Trophoblast cell (in vitro differentiated cells and primary cell): ENCODE data around the gene TWIST2.

Experiments used
- DNase-seq, 2 donors: peaks; one replicate each; pipeline ENCODE4 v3.0.0-alpha.2; 2016
- H2AFZ ChIP-seq: 2 replicates; pipeline ENCODE4 v1.6.1; 2013; ENCODE audit warnings: low read length, moderate library complexity, mild to moderate bottlenecking; ENCODE audit not compliant: insufficient read depth, poor library complexity
- H2AK5ac ChIP-seq: 2 replicates; pipeline ENCODE4 v1.6.1; 2013; ENCODE audit warnings: mild to moderate bottlenecking, low read length
- H2BK120ac ChIP-seq: 2 replicates; pipeline ENCODE4 v1.6.1; 2013; ENCODE audit warnings: low read length, mild to moderate bottlenecking, moderate library complexity; ENCODE audit not compliant: insufficient read depth, poor library complexity
- H2BK12ac ChIP-seq: 2 replicates; pipeline ENCODE4 v1.6.1; 2013; ENCODE audit warnings: mild to moderate bottlenecking, low read length, moderate library complexity
- H2BK5ac ChIP-seq: 2 replicates; pipeline ENCODE4 v1.6.1; 2013; ENCODE audit warnings: low read length, low read depth, moderate library complexity, mild to moderate bottlenecking; ENCODE audit not compliant: poor library complexity
- H3K14ac ChIP-seq: 2 replicates; pipeline ENCODE4 v1.6.1; 2013; ENCODE audit warnings: mild to moderate bottlenecking, low read length
- H3K18ac ChIP-seq: 2 replicates; pipeline ENCODE4 v1.6.1; 2013; ENCODE audit warnings: mild to moderate bottlenecking, low read length
- H3K23ac ChIP-seq: 2 replicates; pipeline ENCODE4 v1.6.1; 2013; ENCODE audit warnings: low read length
- H3K27ac ChIP-seq: 2 replicates; pipeline ENCODE4 v1.5.1; 2013; ENCODE audit warnings: low read depth, mild to moderate bottlenecking, inconsistent platforms, low read length, moderate library complexity
- H3K27me3 ChIP-seq: 2 replicates; pipeline ENCODE4 v1.6.1; 2013; ENCODE audit warnings: inconsistent platforms, mild to moderate bottlenecking, low read length, moderate library complexity; ENCODE audit not compliant: insufficient read depth
- H3K36me3 ChIP-seq, 2 experiments: 1 replicate in 1 of 2; 2 replicates in 1 of 2; pipeline ENCODE4 v1.6.1; 2013; ENCODE audit warnings: low read length in 2 of 2, mild to moderate bottlenecking in 2 of 2, moderate library complexity in 1 of 2; ENCODE audit not compliant: insufficient read depth in 2 of 2, control insufficient read depth in 1 of 2
- H3K4ac ChIP-seq: 2 replicates; pipeline ENCODE4 v1.6.1; 2013; ENCODE audit warnings: low read depth, mild to moderate bottlenecking, low read length, moderate library complexity
- H3K4me1 ChIP-seq, 2 experiments: 1 replicate in 1 of 2; 2 replicates in 1 of 2; pipeline ENCODE4 v1.6.1; 2013; ENCODE audit warnings: low read length in 2 of 2, mild to moderate bottlenecking in 2 of 2, moderate library complexity in 1 of 2; ENCODE audit not compliant: insufficient read depth in 2 of 2, control insufficient read depth in 1 of 2
- H3K4me2 ChIP-seq: 2 replicates; pipeline ENCODE4 v1.6.1; 2013; ENCODE audit warnings: inconsistent platforms, mild to moderate bottlenecking, low read length, moderate library complexity
- H3K4me3 ChIP-seq: 2 replicates; pipeline ENCODE4 v1.5.1; 2013; ENCODE audit warnings: mild to moderate bottlenecking, low read depth, low read length, inconsistent platforms
- H3K79me1 ChIP-seq: one replicate; pipeline ENCODE4 v1.6.1; 2013; ENCODE audit warnings: low read length
- H3K79me2 ChIP-seq: 2 replicates; pipeline ENCODE4 v1.6.1; 2013; ENCODE audit warnings: low read length, mild to moderate bottlenecking; ENCODE audit not compliant: control insufficient read depth, insufficient read depth, poor library complexity
- H3K9ac ChIP-seq: 2 replicates; pipeline ENCODE4 v1.6.1; 2013; ENCODE audit warnings: mild to moderate bottlenecking, low read length
- H3K9me3 ChIP-seq: 2 replicates; pipeline ENCODE4 v1.6.1; 2013; ENCODE audit warnings: low read depth, mild to moderate bottlenecking, control low read depth, inconsistent platforms, low read length; ENCODE audit not compliant: insufficient read depth
- H4K12ac ChIP-seq: 2 replicates; pipeline ENCODE4 v1.6.1; 2013; ENCODE audit warnings: low read depth, mild to moderate bottlenecking, low read length, moderate library complexity
- H4K8ac ChIP-seq: 2 replicates; pipeline ENCODE4 v1.6.1; 2013; ENCODE audit warnings: low read depth, mild to moderate bottlenecking, low read length, moderate library complexity
- H4K91ac ChIP-seq: one replicate; pipeline ENCODE4 v1.6.1; 2013; ENCODE audit warnings: low read depth, mild to moderate bottlenecking, low read length, moderate library complexity
- WGBS: extraction: QIAGEN DNeasy Blood & Tissue Kit; methylation state at CpG from one replicate; pipeline ENCODE4 v1.1.7; 2013; ENCODE audit warnings: missing lambda C conversion rate; ENCODE audit not compliant: insufficient read length, insufficient coverage; ENCODE audit errors: extremely low coverage; 5-methylcytosine and 5-hydroxymethylcytosine counted together

Gene TWIST2

DNA sequence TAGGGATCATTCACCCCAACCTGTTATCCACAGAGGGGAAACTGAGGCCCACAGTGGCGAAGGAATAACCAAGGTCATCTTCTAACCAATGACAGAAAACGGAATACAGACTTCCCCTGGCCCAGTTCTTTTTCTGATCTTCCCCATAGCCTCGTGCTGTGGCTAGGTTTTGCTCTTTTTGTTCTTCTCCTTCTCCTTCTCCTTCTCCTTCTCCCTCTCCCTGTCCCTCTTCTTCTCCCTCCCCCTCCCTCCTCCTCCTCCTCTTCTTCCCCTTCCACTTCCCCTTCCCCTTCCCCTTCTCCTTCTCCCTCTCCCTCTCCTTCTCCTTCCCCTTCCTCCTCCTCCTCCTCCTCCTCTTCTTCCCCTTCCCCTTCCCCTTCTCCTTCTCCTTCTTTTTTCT, 12.9 kb upstream of the TWIST2 start:
- Histone ChIP-seq H4K8ac (no peak overlapping the region), H3K9me3 (peaks cover 7% of the 10 kb centered on the region), H2BK12ac (no peak overlapping the region), H3K79me1 (no peaks in the 10 kb centered on the region), H3K4me2 (no peak overlapping the region), H4K91ac (no peak overlapping the region), H3K4ac (no peak overlapping the region), H3K4me1 (no peaks in the 10 kb centered on the region), H2BK5ac (no peak overlapping the region), H3K79me2 (no peaks in the 10 kb centered on the region), H3K18ac (no peak overlapping the region), H3K23ac (no peak overlapping the region), H3K4me3 (no peak overlapping the region), H2AFZ (no peak overlapping the region), H3K36me3 (no peaks in the 10 kb centered on the region), H4K12ac (no peak overlapping the region), H3K9ac (no peak overlapping the region), H2AK5ac (no peak overlapping the region), H3K14ac (no peak overlapping the region), H3K27ac (no peak overlapping the region), H3K27me3 (no peaks in the 10 kb centered on the region), H2BK120ac (no peak overlapping the region)
- no CpG with 5 or more reads among the region's 3 CpGs for WGBS
- DNase-seq: no peak

DNA sequence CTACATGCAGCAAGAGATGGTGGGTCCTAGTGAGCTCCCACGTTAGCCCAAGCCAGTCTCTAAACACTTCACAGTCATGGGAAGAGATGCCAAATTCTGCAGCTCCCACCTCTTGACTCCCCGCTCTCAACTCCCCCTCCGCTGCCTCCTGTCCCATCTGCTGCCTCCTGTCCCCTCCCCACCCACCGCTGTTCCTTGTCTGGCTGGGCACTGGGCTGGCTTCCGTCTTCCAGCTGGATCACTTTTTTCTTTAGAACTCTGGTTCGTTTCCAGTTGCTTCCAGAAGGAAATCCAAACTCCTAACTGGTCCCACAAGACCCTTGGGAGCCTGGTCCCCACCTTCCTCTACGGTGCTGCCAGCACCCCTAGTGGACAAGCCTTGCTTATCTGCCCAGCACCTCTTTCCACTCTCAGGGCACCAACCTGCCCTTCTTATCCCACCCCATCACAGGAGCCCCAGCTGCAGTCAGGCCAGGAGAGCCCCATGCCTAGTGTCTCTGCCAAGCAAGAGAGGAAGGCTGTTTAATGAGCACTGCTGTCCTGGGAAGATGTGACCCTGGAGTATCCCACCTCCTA, 12.1 kb upstream of the TWIST2 start:
- Histone ChIP-seq H4K8ac (no peak overlapping the region), H3K18ac (no peak overlapping the region), H2AK5ac (no peak overlapping the region), H2BK5ac (no peak overlapping the region), H3K9me3 (peaks cover 7% of the 10 kb centered on the region), H3K27me3 (no peaks in the 10 kb centered on the region), H3K9ac (no peak overlapping the region), H3K4me1 (no peaks in the 10 kb centered on the region), H4K91ac (no peak overlapping the region), H3K79me1 (no peaks in the 10 kb centered on the region), H3K14ac (no peak overlapping the region), H2BK120ac (no peak overlapping the region), H3K4me2 (no peak overlapping the region), H3K27ac (no peak overlapping the region), H3K36me3 (no peaks in the 10 kb centered on the region), H4K12ac (no peak overlapping the region), H2BK12ac (no peak overlapping the region), H3K23ac (no peak overlapping the region), H3K4ac (no peak overlapping the region), H3K79me2 (no peaks in the 10 kb centered on the region), H3K4me3 (no peak overlapping the region), H2AFZ (no peak overlapping the region)
- no peak for DNase-seq
- no CpG with 5 or more reads among the region's 7 CpGs for WGBS

GRCh38 chr2:238838786-238839327, 9.0 kb upstream of the TWIST2 start:
- no peak overlapping the region for H3K23ac ChIP-seq

GRCh38 chr2:238839428-238839827, 8.5 kb upstream of the TWIST2 start:
- DNase-seq: no peak
- WGBS: no CpG with 5 or more reads among the region's 2 CpGs
- Histone ChIP-seq H3K79me1 (no peaks in the 10 kb centered on the region), H3K18ac (no peak overlapping the region), H3K9ac (no peak overlapping the region), H4K12ac (no peak overlapping the region), H2BK12ac (no peak overlapping the region), H3K9me3 (peaks cover 7% of the 10 kb centered on the region), H3K27ac (no peak overlapping the region), H3K4ac (no peak overlapping the region), H4K91ac (no peak overlapping the region), H3K36me3 (no peaks in the 10 kb centered on the region), H4K8ac (no peak overlapping the region), H3K27me3 (no peaks in the 10 kb centered on the region), H3K4me2 (no peak overlapping the region), H3K4me1 (peaks cover 2 to 6% of the 10 kb centered on the region in 2 experiments), H3K14ac (no peak overlapping the region), H2AK5ac (no peak overlapping the region), H2BK120ac (no peak overlapping the region), H3K79me2 (no peaks in the 10 kb centered on the region), H2AFZ (no peak overlapping the region), H2BK5ac (no peak overlapping the region), H3K4me3 (no peak overlapping the region), H3K23ac (no peak overlapping the region)

More at GRCh38 chr2:238838786-238839327, 9.0 kb upstream of the TWIST2 start:
- Histone ChIP-seq H4K12ac (no peak overlapping the region), H3K4me1 (peaks cover 2 to 6% of the 10 kb centered on the region in 2 experiments), H3K9me3 (peaks cover 7% of the 10 kb centered on the region), H3K27ac (no peak overlapping the region), H3K27me3 (no peaks in the 10 kb centered on the region), H3K4me3 (no peak overlapping the region), H3K14ac (no peak overlapping the region), H3K79me1 (no peaks in the 10 kb centered on the region), H2BK120ac (no peak overlapping the region), H4K8ac (no peak overlapping the region), H4K91ac (no peak overlapping the region), H3K36me3 (no peaks in the 10 kb centered on the region), H3K18ac (no peak overlapping the region), H2BK5ac (no peak overlapping the region), H2BK12ac (no peak overlapping the region), H2AFZ (no peak overlapping the region), H3K4me2 (no peak overlapping the region), H3K79me2 (no peaks in the 10 kb centered on the region), H3K4ac (no peak overlapping the region), H2AK5ac (no peak overlapping the region), H3K9ac (no peak overlapping the region)
- DNase-seq: no peak
